GM18861 (cell line): ENCODE results near the gene KCNN1.
"Not testable (repeated sequence)": the region's sequence is repeated elsewhere in the genome, so short reads cannot be mapped to it uniquely, and the experiment has no call there.

Experiments
- ATAC-seq: cut with Tn5 transposase; IDR thresholded peaks from one replicate; pipeline ENCODE4 v1.9.1; 2021; ENCODE audit not compliant: unreplicated experiment

KCNN1 gene

DNA sequence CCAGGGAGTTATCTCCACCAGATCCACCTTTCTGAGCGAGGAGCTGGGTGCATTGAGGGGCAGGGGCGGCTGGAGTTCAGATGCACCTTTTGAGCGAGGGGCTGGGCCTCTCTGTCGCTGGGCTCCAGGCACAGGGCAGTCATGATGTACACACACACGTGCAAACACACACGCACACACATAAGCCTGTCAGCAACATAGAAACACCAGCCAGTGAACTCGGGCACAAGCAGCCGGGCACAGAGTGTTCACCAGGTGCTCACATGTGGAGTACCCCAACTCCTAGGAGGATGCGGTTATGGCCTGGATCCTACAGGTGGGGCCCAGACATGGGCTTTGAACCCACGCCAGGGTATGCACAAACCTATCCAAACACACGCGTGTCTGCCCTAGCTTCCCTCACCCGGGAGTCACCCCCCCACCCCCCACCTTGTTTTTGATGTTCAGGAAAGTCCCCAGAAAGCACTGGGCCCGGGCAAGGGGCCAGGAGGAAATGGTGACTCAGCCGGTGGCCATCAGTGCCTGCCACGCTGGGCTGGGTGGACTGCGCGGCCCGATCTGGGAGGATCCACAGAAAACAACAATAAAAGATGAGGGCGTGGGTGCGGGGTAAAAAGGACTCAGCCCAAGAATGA, 54.3 kb downstream of the KCNN1 start:
- ATAC-seq: no peak

DNA sequence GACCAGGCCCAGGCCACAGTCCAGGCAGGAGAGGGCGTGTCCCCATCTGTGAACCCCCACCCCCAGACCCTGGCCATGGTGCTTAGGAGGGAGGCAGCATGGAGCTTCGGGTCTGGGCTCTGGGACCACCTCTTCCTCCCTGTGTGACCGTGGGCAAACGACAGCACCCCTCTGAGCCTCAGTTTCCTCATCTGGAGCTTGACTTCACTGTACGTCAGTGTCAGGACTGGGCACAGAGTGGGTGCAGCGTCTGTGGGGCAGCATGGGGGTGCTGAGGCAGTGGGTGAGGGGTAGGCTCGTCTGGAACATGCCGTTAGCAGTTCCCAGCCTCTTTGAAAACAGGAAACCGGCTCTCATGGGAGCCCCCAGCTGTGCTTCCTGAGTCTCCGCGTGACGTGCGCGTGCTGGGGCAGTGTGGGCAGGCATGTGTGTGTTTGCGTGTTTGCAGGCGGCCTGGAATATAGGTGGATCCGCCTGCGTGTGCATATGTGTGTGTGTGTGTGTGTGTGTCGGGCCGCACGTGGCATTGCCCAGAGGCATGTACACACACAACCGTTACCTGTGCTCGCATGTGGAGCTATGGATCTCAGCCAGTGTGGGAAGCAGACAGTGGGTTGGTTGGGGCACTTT, 56.8 kb downstream of the KCNN1 start:
- no peak for ATAC-seq

DNA sequence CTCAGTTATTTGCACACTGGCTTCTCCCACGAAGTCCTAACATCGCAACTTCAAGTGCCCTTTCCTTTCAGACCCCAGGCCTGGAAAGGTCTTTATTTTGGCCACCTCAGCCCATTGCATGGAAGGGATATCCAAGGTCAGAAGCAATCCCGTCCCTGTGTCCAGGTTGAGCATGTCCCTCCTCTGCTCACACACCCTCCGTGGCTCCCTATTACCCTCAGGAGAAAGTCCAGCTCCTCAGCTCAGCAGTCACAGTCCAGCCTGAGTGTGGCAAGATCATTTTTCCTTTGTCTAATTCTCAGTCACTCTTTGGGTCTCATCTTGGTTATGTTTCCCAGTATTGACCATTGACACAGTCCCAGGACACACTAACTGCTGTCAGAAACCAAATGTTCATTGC, 60.2 kb downstream of the KCNN1 start:
- no peak for ATAC-seq

DNA sequence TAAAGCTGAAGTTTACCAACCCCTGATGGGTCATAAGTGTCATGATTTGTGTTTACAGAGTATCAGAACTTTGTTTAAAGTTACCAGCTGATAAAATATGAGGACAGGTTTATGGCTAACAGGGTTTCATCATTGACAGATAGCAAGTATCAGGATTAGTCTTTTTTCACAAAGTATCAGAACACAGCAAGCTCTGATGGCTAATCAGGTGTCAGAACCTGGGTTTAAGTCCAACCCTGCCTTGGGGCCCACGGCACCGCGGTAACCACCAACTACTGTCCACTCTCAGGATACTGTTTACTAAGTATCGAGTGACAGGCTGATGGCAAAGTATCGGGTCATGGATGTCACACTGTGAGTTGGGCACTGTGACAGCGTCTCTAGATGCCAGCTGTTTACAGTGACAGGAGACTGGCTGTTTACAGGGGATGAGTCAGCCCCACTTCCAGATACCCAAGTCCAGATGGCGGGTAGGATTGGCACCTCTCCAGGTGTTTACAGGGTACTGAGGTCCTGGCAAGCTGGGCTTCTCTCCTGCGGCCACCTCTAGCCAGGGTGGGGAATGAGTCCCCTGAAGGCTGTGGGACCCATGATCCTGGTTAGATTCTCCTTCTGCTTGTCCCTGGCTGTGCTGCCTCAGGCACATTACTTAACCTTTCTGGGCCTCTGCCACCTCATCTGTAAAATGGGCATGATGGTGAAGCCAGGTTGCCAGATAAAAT, 62.9 kb downstream of the KCNN1 start:
- ATAC-seq: no peak

DNA sequence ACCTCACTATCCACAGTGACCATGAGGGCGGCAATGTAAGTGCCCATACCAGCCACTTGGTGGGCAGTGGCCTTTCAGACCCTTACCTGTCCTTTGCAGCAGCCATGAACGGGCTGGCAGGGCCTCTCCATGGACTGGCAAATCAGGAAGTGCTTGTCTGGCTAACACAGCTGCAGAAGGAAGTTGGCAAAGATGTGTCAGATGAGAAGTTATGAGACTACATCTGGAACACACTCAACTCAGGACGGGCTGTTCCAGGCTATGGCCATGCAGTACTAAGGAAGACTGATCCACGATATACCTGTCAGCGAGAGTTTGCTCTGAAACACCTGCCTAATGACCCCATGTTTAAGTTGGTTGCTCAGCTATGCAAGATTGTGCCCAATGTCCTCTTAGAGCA, 64.5 kb downstream of the KCNN1 start:
- ATAC-seq: not testable (repeated sequence)

DNA sequence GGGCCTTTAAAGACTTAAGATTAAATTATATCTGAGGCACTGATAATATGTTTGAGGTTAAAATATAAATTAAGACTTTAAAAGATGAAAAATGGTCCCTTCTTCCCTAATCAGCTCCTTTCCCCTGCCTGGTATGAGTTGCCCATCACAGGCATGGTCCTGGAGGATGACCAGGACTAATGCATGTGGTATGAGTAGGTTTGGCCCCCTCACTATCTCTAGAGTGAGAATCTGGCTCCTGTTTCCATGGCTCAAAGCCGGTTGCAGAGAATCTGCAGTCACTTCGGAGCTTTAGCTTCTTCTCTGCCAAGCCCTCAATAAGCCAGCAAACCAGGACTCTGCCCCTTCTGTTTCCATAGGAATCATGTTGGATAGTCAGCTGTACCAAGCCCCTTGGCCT, 65.2 kb downstream of the KCNN1 start:
- ATAC-seq: not testable (repeated sequence)

DNA sequence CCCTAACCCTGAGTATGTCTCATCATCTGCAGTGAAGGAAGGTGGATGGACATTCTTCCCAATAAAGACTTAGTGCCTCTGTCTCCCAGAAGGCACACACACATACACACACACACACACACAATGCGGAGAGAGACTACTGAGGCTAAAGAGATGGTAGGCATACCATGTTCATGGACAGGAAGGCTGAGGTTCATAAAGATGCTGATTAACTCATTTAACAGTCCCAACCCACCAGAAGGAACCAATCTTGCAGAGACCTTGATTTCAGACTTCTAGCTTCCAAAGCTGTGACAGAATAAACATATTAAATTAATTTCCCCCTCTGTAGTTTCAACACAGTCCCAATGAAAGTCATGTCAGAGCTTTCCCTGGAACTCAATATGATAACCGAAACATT, 74.1 kb downstream of the KCNN1 start:
- no peak for ATAC-seq

DNA sequence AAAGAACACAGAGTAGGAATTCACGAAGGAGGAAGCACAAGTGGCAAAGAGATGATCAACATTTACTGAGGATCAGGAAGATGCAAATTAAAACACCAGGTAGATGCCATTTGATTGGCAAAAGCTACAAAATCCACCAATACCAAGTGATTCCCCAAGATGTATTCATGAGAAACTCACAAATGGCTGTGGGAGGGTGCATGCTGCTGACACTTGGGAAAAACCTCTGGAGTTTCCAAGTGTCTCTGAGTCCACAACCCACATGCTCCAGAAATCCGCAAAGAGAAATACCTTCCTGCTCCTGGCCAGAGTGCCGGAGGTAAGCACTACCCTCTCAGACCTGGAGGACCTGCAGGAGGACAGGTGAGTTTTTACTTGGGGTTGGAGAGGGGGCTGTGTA, 76.8 kb downstream of the KCNN1 start:
- no peak for ATAC-seq

DNA sequence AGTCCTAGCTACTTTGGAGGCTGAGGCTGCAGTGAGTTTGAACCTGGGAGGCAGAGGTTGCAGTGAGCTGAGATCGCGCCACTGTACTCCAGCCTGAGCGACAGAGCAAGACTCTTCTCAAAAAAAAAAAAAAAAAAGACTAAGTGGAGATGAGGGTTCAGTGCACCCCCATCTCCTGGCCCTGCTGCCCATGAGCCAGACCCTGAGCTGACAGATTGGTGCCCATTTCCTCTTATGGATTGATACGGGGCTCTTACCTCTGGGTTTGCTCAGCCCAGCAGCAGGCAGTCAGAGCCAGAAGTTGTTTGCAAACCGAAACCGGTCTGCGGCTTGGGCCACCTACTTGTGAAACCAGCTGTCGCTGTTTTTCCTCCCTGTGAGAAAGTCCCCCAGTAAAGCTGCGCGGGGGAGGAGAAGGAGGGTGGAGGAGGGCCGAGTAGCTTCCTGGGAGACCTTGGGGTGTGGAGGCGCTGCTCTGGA, 78.0 kb downstream of the KCNN1 start:
- ATAC-seq: peak; percentile 71

DNA sequence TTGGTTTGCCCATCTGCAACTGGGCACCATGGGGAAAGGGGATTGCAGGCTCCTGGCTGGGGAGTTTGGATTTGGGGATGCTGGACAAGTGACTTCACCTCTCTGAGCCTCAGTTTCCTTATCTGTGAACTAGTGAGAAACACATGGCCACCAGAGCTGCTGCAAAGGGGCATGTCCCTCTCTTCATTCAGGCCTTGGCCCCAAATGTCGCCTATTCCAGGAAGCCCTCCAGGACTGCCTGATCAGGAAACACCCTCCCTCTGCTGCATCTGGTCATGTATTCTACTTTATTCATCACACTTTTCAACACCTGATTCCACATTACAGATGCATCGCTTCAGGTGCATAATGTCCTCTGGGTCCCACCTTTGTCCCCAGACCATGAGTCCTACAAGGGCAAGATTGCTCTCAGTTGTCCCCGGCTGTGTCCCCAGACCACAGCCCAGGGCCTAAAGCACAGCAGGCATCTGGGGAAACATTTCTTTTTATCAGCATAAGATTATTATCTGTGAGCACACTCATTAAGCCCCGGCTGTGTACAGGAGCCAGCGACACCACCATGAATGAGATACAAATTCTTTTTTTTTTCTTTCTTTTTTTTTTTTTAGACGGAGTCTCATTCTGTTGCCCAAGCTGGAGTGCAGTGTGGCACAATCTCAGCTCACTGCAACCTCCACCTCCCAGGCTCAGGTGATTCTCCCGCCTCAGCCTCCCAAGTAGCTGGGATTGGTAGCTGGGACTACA, 78.6 kb downstream of the KCNN1 start:
- ATAC-seq: peak; percentile 19

DNA sequence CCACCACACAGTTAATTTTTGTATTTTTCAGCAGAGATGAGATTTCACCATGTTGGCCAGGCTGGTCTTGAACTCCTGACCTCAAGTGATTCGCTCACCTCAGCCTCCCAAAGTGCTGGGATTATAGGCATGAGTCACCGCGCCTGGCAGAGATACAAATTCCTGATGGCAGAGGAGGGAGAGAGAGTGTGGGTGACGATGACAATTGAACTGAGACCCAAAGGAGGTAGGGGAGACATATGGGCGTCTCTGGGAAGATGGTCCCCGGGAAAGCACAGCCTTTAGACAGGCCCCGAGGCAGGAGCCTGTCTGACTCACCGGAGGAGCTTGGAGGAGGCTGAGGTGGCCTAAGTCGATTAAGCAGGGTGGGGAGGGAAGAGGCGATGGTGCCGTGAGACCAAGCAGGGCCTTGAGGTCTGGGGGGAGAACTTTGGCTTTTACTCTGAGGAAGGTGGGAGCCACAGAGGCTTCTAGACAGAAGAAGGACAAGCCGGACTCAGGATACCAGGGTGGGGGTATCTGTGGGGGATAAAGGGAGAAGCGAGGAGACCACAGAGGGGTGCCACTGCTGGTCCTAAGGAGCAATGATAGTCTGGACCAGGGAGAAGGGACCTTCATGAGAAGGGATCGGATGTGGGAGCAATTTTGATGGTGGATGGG, 79.3 kb downstream of the KCNN1 start:
- ATAC-seq: no peak

DNA sequence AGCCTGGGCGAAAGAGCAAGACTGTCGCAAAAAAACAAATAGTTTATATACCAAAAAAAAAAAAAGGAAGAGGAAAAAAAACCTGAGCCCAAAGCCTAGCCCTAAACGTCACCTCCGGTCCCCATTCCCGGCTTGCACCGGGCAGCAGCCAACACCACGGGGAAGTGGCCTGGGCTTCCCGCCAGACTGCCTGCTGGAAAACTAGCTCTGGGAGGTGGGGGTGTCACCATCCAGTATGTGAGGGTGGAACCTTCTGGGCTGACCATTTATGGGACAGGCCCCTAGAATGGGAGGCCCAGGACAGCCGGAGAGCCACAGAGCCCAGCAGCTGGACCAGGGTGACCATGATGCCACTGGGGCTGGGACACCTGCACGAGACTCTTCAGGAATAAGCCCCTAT, 82.5 kb downstream of the KCNN1 start:
- no peak for ATAC-seq
